Measurements from ENCODE around the gene ZNF837.

ZNF837 gene

GRCh38 chr19:58338336-58338735, 42.5 kb downstream of the ZNF837 start:
- Mint-ChIP-seq H3K4me3 (no peak overlapping the region), H3K9me3 (peaks cover 0 to 3% of the 10 kb centered on the region in 2 donors), H3K27ac (no peak overlapping the region), H3K36me3 (peaks cover 50 to 72% of the 10 kb centered on the region in 2 donors), H3K27me3 (no peaks in the 10 kb centered on the region), H3K4me1 (peaks cover 7 to 9% of the 10 kb centered on the region in 2 donors)
- no peak for DNase-seq
- ATAC-seq (replicated peaks), result no peak

DNA sequence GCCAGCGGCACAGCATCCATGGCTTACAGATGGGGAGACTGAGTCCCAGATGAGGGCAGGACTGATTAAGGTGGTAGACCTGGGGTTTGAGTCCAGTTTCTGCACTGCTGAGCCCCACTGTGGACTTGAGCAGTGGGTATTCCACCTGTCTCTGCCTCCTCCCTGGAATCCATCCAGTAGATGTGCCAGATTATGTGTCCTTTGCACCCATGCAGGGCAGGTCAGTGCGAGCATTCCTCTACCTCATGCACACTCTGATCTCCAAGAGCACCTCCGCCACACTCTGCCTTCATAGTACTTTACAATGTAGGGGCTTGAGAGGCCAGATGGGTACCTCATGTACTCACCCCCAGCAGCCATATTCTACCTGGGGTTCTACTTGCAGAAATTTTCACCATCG, 44.0 kb downstream of the ZNF837 start:
- Mint-ChIP-seq H3K4me1 (peaks cover 5 to 9% of the 10 kb centered on the region in 2 donors), H3K27ac (no peak overlapping the region), H3K27me3 (no peaks in the 10 kb centered on the region), H3K4me3 (no peak overlapping the region), H3K9me3 (peaks cover 0 to 3% of the 10 kb centered on the region in 2 donors), H3K36me3 (peaks cover 43 to 64% of the 10 kb centered on the region in 2 donors)
- DNase-seq (no peak), ATAC-seq (replicated peaks) (no peak)

- Mint-ChIP-seq H3K36me3 (peaks cover 40 to 59% of the 10 kb centered on the region in 2 donors), H3K4me1 (peaks cover 4 to 9% of the 10 kb centered on the region in 2 donors), H3K27me3 (no peaks in the 10 kb centered on the region), H3K9me3 (peaks cover 0 to 3% of the 10 kb centered on the region in 2 donors), H3K27ac (no peak overlapping the region), H3K4me3 (no peak overlapping the region)
- ATAC-seq (replicated peaks) (no peak), DNase-seq (no peak)
Observed at GRCh38 chr19:58336216-58336615, 44.6 kb downstream of the ZNF837 start.

DNA sequence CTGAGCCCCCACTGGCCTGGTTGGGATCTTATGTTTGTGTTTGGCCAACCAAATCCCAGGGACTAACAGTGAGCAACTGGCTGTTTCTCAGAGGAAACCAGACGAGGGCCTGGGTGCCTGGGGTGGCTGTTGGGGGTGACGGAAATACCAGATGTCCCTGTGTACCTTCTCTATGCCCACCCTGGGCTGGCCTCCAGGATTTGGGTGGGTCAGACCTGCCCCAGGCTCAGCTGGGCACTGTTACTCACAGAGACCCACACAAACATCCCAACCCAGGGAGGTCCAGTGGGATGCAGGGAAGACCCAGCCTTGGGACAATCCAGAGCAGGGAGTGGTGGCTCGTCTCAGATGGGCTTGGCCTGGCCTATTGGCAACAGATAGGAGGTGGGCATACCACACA, 45.2 kb downstream of the ZNF837 start:
- peaks cover 39 to 53% of the 10 kb centered on the region in 2 donors for H3K36me3 Mint-ChIP-seq
- no peaks in the 10 kb centered on the region for H3K27me3 Mint-ChIP-seq
- peaks cover 3 to 9% of the 10 kb centered on the region in 2 donors for H3K4me1 Mint-ChIP-seq
- H3K27ac Mint-ChIP-seq, result no peak overlapping the region
- ATAC-seq (replicated peaks) (no peak), DNase-seq (no peak)
- H3K9me3 Mint-ChIP-seq, result peaks cover 0 to 3% of the 10 kb centered on the region in 2 donors
- no peak overlapping the region for H3K4me3 Mint-ChIP-seq

DNA sequence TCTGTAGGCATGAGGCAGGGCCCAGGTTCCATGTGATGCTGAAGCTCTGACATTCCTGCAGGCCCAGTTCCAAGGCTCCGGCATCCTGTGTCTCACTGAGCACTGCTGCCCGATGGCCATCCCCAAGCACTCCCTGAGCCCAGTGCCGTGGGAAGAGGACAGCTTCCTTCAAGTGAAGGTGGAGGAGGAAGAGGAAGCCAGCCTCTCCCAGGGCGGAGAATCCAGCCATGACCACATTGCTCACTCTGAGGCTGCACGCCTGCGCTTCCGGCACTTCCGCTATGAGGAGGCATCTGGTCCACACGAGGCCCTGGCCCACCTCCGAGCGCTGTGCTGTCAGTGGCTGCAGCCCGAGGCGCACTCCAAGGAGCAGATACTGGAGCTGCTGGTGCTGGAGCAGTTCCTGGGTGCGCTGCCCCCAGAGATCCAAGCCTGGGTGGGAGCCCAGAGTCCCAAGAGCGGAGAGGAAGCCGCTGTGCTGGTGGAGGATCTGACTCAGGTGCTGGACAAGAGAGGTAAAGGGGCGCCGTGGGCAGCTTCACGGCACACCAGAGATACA, 46.1 kb downstream of the ZNF837 start:
- DNase-seq (no peak), ATAC-seq (replicated peaks) (no peak)
- Mint-ChIP-seq H3K4me1 (peaks cover 3 to 9% of the 10 kb centered on the region in 2 donors), H3K27me3 (no peaks in the 10 kb centered on the region), H3K27ac (no peak overlapping the region), H3K36me3 (peaks cover 33 to 46% of the 10 kb centered on the region in 2 donors), H3K9me3 (peaks cover 0 to 3% of the 10 kb centered on the region in 2 donors), H3K4me3 (no peak overlapping the region)

DNA sequence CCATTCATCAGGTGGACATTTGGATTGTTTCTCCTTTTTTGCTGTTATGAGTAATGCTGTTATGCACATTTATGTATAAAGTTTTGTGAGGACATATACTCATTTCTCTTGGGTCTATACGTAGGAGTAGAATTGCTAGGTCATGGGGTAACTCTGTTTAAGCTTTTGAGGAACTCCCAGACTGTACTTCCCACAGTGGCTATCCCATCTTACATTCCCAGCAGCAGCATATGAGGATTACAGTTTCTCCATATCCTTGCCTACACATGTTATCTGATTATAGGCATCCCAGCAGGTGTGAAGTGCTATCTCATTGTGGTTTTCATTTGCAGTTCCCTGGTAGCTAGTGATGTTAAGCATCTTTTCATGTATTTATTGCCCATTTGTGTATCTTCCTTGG, 48.1 kb downstream of the ZNF837 start:
- H3K36me3 Mint-ChIP-seq, result peaks cover 16 to 27% of the 10 kb centered on the region in 2 donors
- no peaks in the 10 kb centered on the region for H3K9me3 Mint-ChIP-seq
- no peak for DNase-seq
- H3K4me3 Mint-ChIP-seq, result no peak overlapping the region
- no peak overlapping the region for H3K27ac Mint-ChIP-seq
- no peak for ATAC-seq (replicated peaks)
- no peaks in the 10 kb centered on the region for H3K27me3 Mint-ChIP-seq
- peaks cover 10 to 18% of the 10 kb centered on the region in 2 donors for H3K4me1 Mint-ChIP-seq

DNA sequence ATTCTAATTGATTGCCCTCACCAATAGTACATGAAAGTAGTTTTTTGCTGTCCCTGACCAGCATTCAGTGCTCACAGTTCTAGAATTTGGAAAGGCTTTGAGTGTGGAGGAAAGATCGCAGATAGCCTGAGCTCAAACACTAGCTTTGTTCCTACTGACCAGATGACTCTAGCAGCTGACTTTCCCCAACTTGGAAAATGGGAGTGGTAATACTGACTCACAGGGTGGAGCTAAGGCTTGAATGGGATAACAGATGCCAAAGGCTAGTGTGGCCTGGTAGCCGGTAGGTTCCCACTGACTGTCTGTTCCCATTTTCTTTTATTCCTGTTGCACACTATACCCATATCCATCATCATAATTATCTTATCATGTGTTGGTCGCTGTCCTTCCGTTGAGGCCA, 50.4 kb downstream of the ZNF837 start:
- peaks cover 6 to 13% of the 10 kb centered on the region in 2 donors for H3K4me1 Mint-ChIP-seq
- H3K27me3 Mint-ChIP-seq, result no peaks in the 10 kb centered on the region
- DNase-seq (no peak), ATAC-seq (replicated peaks) (no peak)
- H3K36me3 Mint-ChIP-seq, result peaks cover 9 to 14% of the 10 kb centered on the region in 2 donors
- no peaks in the 10 kb centered on the region for H3K9me3 Mint-ChIP-seq
- peak overlapping the region; percentile 6 for H3K27ac Mint-ChIP-seq
- H3K4me3 Mint-ChIP-seq, result no peak overlapping the region

DNA sequence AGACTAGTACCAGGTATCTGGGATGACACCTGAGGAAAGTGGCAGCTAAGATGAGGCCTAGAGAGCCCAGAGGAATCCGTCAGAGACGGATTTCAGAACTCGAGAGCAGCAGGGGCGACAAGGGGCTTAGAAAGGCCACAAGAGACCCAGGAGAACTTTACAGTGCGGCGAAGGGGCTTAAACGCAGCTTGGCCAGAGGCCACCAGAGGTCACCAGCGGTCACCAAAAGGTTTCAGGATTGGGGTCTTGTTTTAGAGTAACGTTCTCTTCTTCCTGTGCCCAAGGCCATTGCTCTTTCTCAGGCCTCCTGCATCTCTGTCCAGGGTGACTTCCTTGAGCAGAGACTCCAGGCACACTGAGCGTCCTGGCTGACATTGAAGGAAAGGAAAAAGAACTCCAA, 51.8 kb downstream of the ZNF837 start:
- DNase-seq (no peak), ATAC-seq (replicated peaks) (no peak)
- Mint-ChIP-seq H3K27ac (no peak overlapping the region), H3K36me3 (peaks cover 1 to 2% of the 10 kb centered on the region in 2 donors), H3K4me3 (no peak overlapping the region), H3K27me3 (no peaks in the 10 kb centered on the region), H3K4me1 (peaks cover 6 to 9% of the 10 kb centered on the region in 2 donors), H3K9me3 (no peaks in the 10 kb centered on the region)

GRCh38 chr19:58326914-58327726, 53.7 kb downstream of the ZNF837 start, which contains the start of gene ZSCAN22:
ZSCAN22 (plus strand) TSS chr19:58326994; CDS start chr19:58334803, 7,809 bp downstream.
- peak; percentile 88 for DNase-seq
- Mint-ChIP-seq H3K27ac (no peak within 1 kb of the TSS), H3K9me3 (no peaks in the 10 kb centered on the region), H3K4me3 (no peak within 1 kb of the TSS), H3K27me3 (no peaks in the 10 kb centered on the region), H3K4me1 (peaks cover 6 to 9% of the 10 kb centered on the region in 2 donors), H3K36me3 (peaks cover 8 to 11% of the 10 kb centered on the region in 2 donors)
- peak; percentile 88 to 93 for ATAC-seq (replicated peaks)

- Mint-ChIP-seq H3K36me3 (peaks cover 8 to 13% of the 10 kb centered on the region in 2 donors), H3K27ac (no peak overlapping the region), H3K9me3 (no peaks in the 10 kb centered on the region), H3K27me3 (no peaks in the 10 kb centered on the region), H3K4me3 (no peak overlapping the region), H3K4me1 (peaks cover 6 to 9% of the 10 kb centered on the region in 2 donors)
- ATAC-seq (replicated peaks), result peak; percentile 33 to 43
- DNase-seq, result no peak
Observed at GRCh38 chr19:58326501-58326913, 54.3 kb downstream of the ZNF837 start.

- H3K4me1 Mint-ChIP-seq, result peaks cover 6 to 9% of the 10 kb centered on the region in 2 donors
- H3K27ac Mint-ChIP-seq, result no peak overlapping the region
- ATAC-seq (replicated peaks) (no peak), DNase-seq (no peak)
- peaks cover 7 to 14% of the 10 kb centered on the region in 2 donors for H3K36me3 Mint-ChIP-seq
- H3K4me3 Mint-ChIP-seq, result no peak overlapping the region
- H3K9me3 Mint-ChIP-seq, result no peaks in the 10 kb centered on the region
- no peaks in the 10 kb centered on the region for H3K27me3 Mint-ChIP-seq
Observed at GRCh38 chr19:58325311-58326022, 55.4 kb downstream of the ZNF837 start.

DNA sequence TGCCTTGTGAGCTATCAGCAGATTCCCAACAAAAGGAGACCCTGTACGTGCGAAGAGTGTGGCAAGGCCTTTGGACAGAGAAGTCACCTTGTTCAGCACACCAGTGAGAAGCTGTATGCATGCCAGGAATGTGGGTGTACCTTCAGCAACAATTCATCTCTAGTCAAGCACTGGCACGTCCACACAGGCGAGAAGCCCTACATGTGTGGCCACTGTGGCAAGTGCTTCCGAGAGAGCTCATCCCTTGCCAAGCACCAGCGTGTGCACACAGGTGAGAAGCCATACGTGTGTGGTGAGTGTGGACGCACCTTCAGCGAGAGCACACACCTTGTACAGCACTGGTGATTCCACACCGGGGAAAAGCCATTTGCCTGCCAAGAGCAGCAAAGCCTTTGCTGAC, 61.6 kb downstream of the ZNF837 start:
- no peak overlapping the region for H3K27ac Mint-ChIP-seq
- peaks cover 18 to 51% of the 10 kb centered on the region in 2 donors for H3K36me3 Mint-ChIP-seq
- no peak for ATAC-seq (replicated peaks)
- H3K4me3 Mint-ChIP-seq, result no peak overlapping the region
- no peaks in the 10 kb centered on the region for H3K4me1 Mint-ChIP-seq
- no peaks in the 10 kb centered on the region for H3K27me3 Mint-ChIP-seq
- DNase-seq, result no peak
- no peaks in the 10 kb centered on the region for H3K9me3 Mint-ChIP-seq

- Mint-ChIP-seq H3K4me3 (no peak overlapping the region), H3K27me3 (no peaks in the 10 kb centered on the region), H3K27ac (no peak overlapping the region), H3K4me1 (no peaks in the 10 kb centered on the region), H3K36me3 (peaks cover 23 to 54% of the 10 kb centered on the region in 2 donors), H3K9me3 (no peaks in the 10 kb centered on the region)
- DNase-seq (no peak), ATAC-seq (replicated peaks) (no peak)
Observed at GRCh38 chr19:58318297-58318696, 62.5 kb downstream of the ZNF837 start.

Measured in stimulated activated naive B cell treated with anti-CD40 and anti-IgM and Interleukin-4, amounts not matched to agents 10 μg/mL and 1 μg/mL and 100 μg/mL, for 72 hours (primary cell).